DOHH2 (cell line): ENCODE results near the gene ZNF414.

Experiments
- CTCF ChIP-seq: fragments of 200-600 bp; sonication (generic); IDR thresholded peaks from one replicate; pipeline ENCODE4 v1.5.1; 2014; ENCODE audit warnings: antibody characterized with exemption, mild to moderate bottlenecking, low read depth, low read length; ENCODE audit not compliant: poor library complexity, severe bottlenecking
- EZH2phosphoT487 ChIP-seq: fragments of 200-600 bp; sonication (generic); IDR thresholded peaks from 2 replicates; pipeline ENCODE4 v1.6.1; 2017; ENCODE audit warnings: borderline replicate concordance, mild to moderate bottlenecking, antibody characterized with exemption, low read length, moderate library complexity, mixed read lengths

GRCh38 chr19:8512115-8512967 is 1.6 kb downstream of the ZNF414 start:
- TF ChIP-seq CTCF (no peak), EZH2phosphoT487 (no peak)
